GM10847 (cell line): ENCODE measurements around the gene PPM1M.
A peak's percentile ranks its signal among the peaks of the same experiment; 100 is the strongest.

Experiments
- POLR2A ChIP-seq: IDR thresholded peaks from 2 replicates; pipeline ENCODE4 v1.6.1; 2011; ENCODE audit not compliant: insufficient read length; ENCODE audit errors: extremely low read depth

PPM1M gene

GRCh38 chr3:52231502-52232278 is 13.9 kb upstream of the PPM1M start:
- no peak for TF ChIP-seq POLR2A

GRCh38 chr3:52232279-52233107 is 13.1 kb upstream of the PPM1M start:
- TF ChIP-seq POLR2A = no peak

GRCh38 chr3:52233108-52233591 is 12.4 kb upstream of the PPM1M start:
- no peak for TF ChIP-seq POLR2A

DNA sequence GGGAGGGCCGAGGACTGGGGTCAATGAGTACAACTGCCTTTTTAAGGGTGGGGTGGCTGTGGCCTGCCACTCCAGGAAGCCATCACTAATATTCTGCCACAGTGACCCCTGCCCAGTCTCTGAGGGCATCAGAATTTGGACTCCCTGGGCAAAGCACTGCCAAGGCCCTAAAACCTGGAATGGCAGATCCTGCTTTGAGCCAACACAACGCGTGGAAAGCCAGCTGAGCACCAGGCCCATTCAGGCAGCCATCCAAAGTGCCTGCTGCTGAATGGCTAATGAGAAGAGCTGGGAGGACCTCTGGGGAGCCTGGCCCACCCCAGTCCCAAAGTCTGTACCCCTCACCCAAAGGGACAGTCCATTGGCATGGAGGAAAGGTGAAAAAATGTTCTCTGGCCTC is 11.6 kb upstream of the PPM1M start:
- TF ChIP-seq POLR2A = no peak

- no peak for TF ChIP-seq POLR2A
These were observed 10.8 kb upstream of the PPM1M start for GRCh38 chr3:52234516-52235447.

DNA sequence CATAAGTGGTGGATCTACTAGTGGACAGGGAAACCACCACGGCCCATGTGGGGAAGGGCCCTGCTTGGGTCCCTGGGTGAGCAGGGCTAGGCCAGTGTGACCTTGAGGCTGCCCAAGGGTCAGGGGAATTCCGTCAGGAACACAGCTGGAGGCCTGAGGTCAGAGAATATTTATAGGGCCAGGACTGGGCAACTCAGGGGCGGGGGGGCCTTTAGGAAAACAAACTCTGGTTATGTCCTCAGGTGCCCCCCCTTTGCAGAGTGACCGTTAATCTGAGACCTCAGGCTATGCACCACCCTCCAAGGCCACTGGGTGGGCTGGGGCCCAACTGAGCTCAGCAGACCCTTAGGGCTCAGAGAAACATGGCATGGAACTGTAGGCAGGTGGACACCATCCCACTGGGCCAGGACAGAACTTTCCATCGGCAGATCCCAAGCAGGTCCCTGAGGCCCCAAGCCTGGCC is 9.1 kb upstream of the PPM1M start:
- no peak for TF ChIP-seq POLR2A

GRCh38 chr3:52237006-52237656 is 8.4 kb upstream of the PPM1M start:
- TF ChIP-seq POLR2A = no peak

GRCh38 chr3:52237657-52238172 is 7.8 kb upstream of the PPM1M start:
- no peak for TF ChIP-seq POLR2A

GRCh38 chr3:52238193-52238760 is 7.3 kb upstream of the PPM1M start:
- TF ChIP-seq POLR2A = no peak

GRCh38 chr3:52238761-52239701 is 6.5 kb upstream of the PPM1M start, which contains the start of gene TWF2:
TWF2 (minus strand) TSS chr3:52239158; CDS start chr3:52239016, 142 bp downstream.
- peak; percentile 84 for TF ChIP-seq POLR2A

GRCh38 chr3:52240059-52240885 is 5.3 kb upstream of the PPM1M start:
- no peak for TF ChIP-seq POLR2A

GRCh38 chr3:52240886-52241370 is 4.6 kb upstream of the PPM1M start:
- no peak for TF ChIP-seq POLR2A
